GM18519 (cell line): ENCODE results near the gene DNM2.

ENCODE experiments used
- ATAC-seq: cut with Tn5 transposase; IDR thresholded peaks from one replicate; pipeline ENCODE4 v1.9.1; 2021; ENCODE audit warnings: mild to moderate bottlenecking, moderate library complexity; ENCODE audit not compliant: unreplicated experiment, low FRiP score

The DNM2 gene

GRCh38 chr19:10809651-10810285 is 91.9 kb downstream of the DNM2 start:
- no peak for ATAC-seq

DNA sequence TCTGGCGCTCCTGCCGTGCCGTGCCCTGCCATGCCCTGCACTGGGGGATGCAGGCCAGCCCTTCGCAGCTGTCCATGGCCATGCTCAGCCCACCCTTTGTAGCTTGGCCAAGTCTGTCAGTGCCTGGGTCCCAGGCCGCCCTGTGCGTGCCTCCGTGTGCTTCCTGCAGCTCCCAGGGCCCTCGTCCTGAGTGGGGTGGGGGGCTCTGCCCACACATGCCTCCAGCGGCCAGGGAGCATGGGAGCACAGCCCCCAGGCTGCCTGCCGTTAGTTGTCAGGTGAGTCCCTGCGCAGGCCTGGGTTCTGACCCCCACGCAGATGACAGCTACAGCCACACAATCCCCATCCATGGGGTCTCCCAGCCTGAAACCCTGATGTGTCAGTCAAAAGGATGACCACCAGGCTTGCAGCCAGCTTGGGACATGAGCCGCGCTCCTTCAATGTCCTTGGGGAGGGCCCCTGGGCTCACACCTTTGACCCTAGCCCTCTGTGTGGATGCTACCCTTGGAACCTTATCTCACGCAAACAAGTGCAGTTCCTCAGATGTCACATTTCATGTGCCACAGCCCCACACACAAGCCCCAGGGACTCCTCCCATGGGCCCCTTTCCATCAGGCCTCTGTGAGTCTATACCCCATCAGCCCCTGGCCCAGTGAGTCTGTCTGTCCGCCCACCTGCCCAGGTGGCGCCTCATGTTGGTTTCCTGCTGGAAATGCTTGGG is 93.7 kb downstream of the DNM2 start:
- ATAC-seq: no peak

DNA sequence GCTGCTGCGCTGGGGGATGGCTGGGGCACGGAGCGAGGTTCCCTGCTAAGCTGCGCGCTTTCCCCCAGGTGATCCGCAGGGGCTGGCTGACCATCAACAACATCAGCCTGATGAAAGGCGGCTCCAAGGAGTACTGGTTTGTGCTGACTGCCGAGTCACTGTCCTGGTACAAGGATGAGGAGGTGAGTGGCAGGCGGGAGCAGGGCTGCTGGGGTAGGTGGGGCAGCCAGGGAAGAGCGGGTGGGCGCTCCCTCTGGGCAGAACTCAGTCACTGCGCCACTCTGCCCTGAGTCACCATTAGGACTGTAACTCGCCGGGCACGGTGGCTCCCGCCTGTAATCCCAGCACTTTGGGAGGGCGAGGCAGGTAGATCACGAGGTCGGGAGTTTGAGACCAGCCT is 94.3 kb downstream of the DNM2 start:
- no peak for ATAC-seq

GRCh38 chr19:10812902-10813404 is 95.1 kb downstream of the DNM2 start:
- no peak for ATAC-seq

DNA sequence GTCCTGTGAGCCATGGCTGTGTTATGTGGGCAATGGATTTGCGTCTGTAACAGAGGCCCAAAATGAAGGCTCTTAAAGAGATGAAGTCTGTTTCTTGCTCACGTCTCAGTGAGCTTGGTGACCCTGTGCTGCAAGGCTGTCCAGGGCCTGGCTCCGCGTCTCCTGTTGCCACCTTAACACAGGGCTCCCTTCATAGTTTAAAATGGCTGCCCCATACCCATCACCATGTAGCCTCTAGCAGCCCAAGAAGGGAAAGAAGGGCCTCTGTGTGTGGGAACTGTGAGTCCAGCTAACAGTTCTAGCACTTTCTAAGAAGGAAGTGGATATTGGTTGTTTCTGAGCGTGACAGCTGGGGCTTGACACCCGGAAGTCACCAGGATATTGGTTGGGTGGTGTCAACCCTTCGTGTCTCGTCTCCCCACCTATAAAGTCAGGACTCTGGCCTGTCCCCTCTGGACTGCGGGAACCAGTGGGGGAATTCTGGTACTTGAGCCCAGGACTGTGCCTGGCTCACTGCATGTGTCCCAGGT is 97.2 kb downstream of the DNM2 start:
- no peak for ATAC-seq

- ATAC-seq: no peak
These were observed 98.2 kb downstream of the DNM2 start for GRCh38 chr19:10815969-10816644.

DNA sequence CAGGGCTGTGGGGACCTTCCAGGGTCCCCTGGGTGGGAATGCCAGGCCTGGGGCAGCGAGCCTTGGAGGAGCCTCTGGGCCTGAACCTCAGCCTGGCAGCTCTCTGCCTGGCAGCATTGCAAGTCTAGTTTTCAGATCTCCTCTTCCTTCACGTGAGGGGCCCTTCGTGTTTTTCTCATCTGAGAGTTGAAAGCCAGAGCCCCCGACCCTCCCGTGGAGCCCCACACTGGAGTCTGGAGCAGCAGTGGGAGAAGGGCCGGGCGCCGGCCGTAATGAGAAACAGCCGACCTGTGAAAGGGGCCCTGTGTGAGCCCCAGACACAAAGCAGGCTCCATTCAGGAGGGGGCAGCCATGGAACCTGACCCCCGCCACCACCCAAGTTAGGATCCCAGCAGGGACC is 98.8 kb downstream of the DNM2 start:
- ATAC-seq: no peak

DNA sequence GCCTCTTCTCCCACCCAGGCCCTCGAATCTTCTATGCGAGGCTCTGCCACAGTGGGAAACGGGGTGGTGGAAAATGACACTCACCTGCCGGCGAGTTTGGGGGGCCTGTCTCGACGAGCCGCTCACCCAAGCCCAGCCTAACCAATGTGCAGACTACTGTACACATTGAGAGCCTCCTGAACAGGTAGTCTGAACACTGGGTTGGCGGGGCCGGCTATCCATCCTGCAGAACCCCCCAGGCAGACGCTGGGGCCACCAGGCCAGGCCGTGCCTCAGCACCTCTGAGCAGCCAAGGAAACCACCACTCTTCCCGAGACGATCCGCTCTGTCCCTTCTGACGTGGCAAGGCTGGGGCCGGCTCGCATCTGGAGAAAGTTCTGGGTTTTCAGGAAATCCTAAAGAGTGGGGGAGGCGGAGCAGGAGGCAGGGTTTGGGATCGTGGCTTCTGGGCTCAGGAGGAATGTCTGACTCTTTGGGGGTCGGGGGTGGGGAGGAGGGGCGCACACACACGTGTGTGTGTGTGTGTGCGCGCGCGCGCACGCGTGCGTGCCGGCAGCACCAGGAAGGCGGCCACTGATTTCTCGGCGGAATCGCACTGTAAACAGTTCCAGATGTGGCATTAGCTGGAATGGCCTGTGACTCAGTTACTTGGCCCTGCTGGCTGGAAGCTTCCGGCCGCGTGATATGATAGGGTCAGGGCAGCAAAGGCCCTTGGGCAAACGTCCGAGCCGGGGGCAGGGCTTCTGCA is 99.6 kb downstream of the DNM2 start:
- ATAC-seq: no peak

DNA sequence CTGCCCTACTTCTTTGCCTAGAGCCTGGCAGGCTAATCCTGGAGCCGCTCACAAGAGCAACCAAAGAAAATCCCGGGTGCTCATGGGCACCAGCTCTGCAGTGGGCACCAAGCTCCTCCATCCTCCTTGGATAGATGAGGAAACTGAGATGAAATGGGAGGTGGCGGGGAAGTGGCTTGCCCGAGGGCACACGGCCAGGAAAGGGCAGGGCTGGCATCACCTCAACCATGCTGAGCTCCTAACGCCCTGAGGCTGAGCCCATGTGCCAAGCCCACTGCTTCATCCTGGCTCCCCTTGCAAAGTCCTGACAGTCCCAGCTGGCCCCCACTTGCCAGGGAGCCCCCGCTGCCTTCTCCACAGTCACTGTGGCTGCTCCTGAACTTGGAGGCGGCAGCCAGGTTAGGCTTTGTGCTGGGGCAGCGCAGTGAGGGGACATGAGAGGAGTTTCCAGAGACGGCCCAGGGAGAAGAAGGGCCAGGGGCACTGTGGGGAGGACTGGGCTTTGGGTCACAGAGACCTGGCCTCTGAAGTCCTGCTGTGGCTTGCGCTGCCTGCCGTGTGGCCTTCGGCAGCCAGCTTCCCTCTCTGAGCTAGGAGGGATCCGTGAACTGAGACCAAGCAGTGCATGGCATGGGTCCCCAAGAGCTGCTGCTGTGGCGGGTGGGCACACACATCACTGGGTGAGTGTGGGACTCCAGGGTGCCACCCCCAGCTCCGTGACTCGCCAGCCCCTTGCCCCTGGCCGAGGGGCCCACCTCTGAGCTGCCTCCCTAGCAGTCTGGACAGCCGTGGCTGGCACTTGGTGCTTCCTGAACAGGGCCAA is 100.6 kb downstream of the DNM2 start:
- ATAC-seq: no peak

GRCh38 chr19:10819124-10820060 is 101.5 kb downstream of the DNM2 start:
- no peak for ATAC-seq

GRCh38 chr19:10820173-10820572 is 102.3 kb downstream of the DNM2 start:
- ATAC-seq: no peak

DNA sequence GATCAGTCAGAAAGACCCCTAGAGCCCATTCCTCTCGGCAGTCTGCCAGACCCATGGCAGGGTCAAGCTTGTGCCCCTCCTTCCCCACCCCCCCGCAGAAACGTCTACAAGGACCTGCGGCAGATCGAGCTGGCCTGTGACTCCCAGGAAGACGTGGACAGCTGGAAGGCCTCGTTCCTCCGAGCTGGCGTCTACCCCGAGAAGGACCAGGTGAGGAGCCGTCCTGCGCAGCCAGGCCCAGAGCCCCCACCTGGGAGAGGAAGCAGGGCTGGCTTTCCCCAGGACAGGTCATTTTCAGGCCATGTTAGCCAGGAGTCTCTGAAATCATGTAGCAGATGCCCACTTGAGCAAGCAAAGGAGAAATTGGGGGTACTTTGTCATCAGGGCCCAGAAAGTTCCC is 105.8 kb downstream of the DNM2 start:
- no peak for ATAC-seq

GRCh38 chr19:10826231-10826630 is 108.4 kb downstream of the DNM2 start:
- ATAC-seq: no peak

- no peak for ATAC-seq
These were observed 109.0 kb downstream of the DNM2 start for GRCh38 chr19:10826846-10827245.

GRCh38 chr19:10828981-10829821 is 111.3 kb downstream of the DNM2 start:
- no peak for ATAC-seq

GRCh38 chr19:10829967-10830366 is 112.1 kb downstream of the DNM2 start:
- ATAC-seq: no peak

GRCh38 chr19:10830370-10830769 is 112.5 kb downstream of the DNM2 start:
- no peak for ATAC-seq
